Left ventricle myocardium inferior (tissue), 1 donor: ENCODE data around the gene KATNBL1. TPM values are rescaled to one million over a fixed set of nuclear protein-coding genes. Genes with fewer than 3 reads are reported as not detected.

Source experiments
- DNase-seq: peaks from one replicate; pipeline ENCODE4 v3.0.0-alpha.2; 2020
- H3K27ac ChIP-seq: fragments of 200-600 bp; replicated peaks from 2 replicates; pipeline ENCODE4 v1.8.0; 2021
- H3K27me3 ChIP-seq: fragments of 200-600 bp; 2 replicates; pipeline ENCODE4 v1.8.0; 2021; ENCODE audit warnings: low read depth
- H3K36me3 ChIP-seq: fragments of 200-600 bp; 2 replicates; pipeline ENCODE4 v1.8.0; 2021
- H3K4me1 ChIP-seq: fragments of 200-600 bp; 2 replicates; pipeline ENCODE4 v1.8.0; 2021
- H3K4me3 ChIP-seq: fragments of 200-600 bp; 2 replicates; pipeline ENCODE4 v1.8.0; 2021; ENCODE audit warnings: mild to moderate bottlenecking, moderate library complexity
- H3K9me3 ChIP-seq: fragments of 200-600 bp; replicated peaks from 2 replicates; pipeline ENCODE4 v1.8.0; 2021
- CTCF ChIP-seq: fragments of 200-600 bp; IDR thresholded peaks from 2 replicates; pipeline ENCODE4 v1.8.0; 2021; ENCODE audit warnings: antibody characterized with exemption, mild to moderate bottlenecking, borderline replicate concordance
- intact Hi-C: fragments of 100-400 bp; cut with micrococcal nuclease; formaldehyde crosslinking; loops from one replicate; pipeline ENCODE4 v1.11.0; 2022
- total RNA-seq: library from RNA; stranded (reverse); fragmentation: NEBNext Ultra II Directional; extraction: Animal tissue kit (Norgen Biotek cat#: 25700); gene quantifications from one replicate; pipeline ENCODE4 v1.2.1, GENCODE V29; 2021
- donor health status: DM: no; HTN: yes; CAD: no; lungs with severe emphysema.

The KATNBL1 gene
- total RNA-seq, 1 donor from 2014 or later, result 14.9 TPM

- no peak for TF ChIP-seq CTCF
- H3K9me3 ChIP-seq, result peaks cover 21% of the 10 kb centered on the region
These were observed 49.2 kb downstream of the KATNBL1 start for GRCh38 chr15:34160735-34161134.

GRCh38 chr15:34158355-34158754 is 51.5 kb downstream of the KATNBL1 start:
- TF ChIP-seq CTCF, result no peak
- intact Hi-C loops, result no loop called here
- Histone ChIP-seq H3K27ac (no peak overlapping the region), H3K4me3 (no peak overlapping the region), H3K27me3 (no peaks in the 10 kb centered on the region), H3K4me1 (no peaks in the 10 kb centered on the region), H3K9me3 (peaks cover 39% of the 10 kb centered on the region), H3K36me3 (peaks cover 72% of the 10 kb centered on the region)
- DNase-seq, result no peak

More at GRCh38 chr15:34160735-34161134, 49.2 kb downstream of the KATNBL1 start:
- Histone ChIP-seq H3K4me3 (no peak overlapping the region), H3K36me3 (peaks cover 49% of the 10 kb centered on the region), H3K27me3 (no peaks in the 10 kb centered on the region), H3K4me1 (no peaks in the 10 kb centered on the region), H3K27ac (no peak overlapping the region)
- intact Hi-C loops, result no loop called here
- no peak for DNase-seq

- Histone ChIP-seq H3K4me3 (no peak overlapping the region), H3K9me3 (peaks cover 26% of the 10 kb centered on the region), H3K27me3 (no peaks in the 10 kb centered on the region), H3K27ac (no peak overlapping the region), H3K36me3 (peaks cover 70% of the 10 kb centered on the region), H3K4me1 (no peaks in the 10 kb centered on the region)
- TF ChIP-seq CTCF, result no peak
- intact Hi-C loops, result no loop called here
- DNase-seq, result no peak
These were observed 54.0 kb downstream of the KATNBL1 start for GRCh38 chr15:34155859-34156258.

- Histone ChIP-seq H3K27ac (no peak overlapping the region), H3K9me3 (peaks cover 24% of the 10 kb centered on the region), H3K36me3 (peaks cover 78% of the 10 kb centered on the region), H3K4me3 (no peak overlapping the region), H3K4me1 (no peaks in the 10 kb centered on the region), H3K27me3 (no peaks in the 10 kb centered on the region)
- TF ChIP-seq CTCF, result no peak
- intact Hi-C loops, result no loop called here
- DNase-seq, result no peak
These were observed 55.1 kb downstream of the KATNBL1 start for GRCh38 chr15:34154725-34155204.

GRCh38 chr15:34147371-34148140 is 62.3 kb downstream of the KATNBL1 start:
- TF ChIP-seq CTCF, result no peak
- no peak overlapping the region for H3K4me3 ChIP-seq
- H3K27ac ChIP-seq, result no peak overlapping the region
- H3K36me3 ChIP-seq, result peaks cover 88% of the 10 kb centered on the region
- no peaks in the 10 kb centered on the region for H3K4me1 ChIP-seq
- intact Hi-C loops, result no loop called here
- DNase-seq, result no peak
- H3K27me3 ChIP-seq, result no peaks in the 10 kb centered on the region
- no peaks in the 10 kb centered on the region for H3K9me3 ChIP-seq
